Neural cell (in vitro differentiated cells): ENCODE results near the gene ATP4B.

Source experiments
- EZH2 ChIP-seq: fragments of 200-600, 300-800 bp; shearing (Covaris generic), sonication (generic); IDR thresholded peaks from 2 replicates; pipeline ENCODE4 v1.6.1; 2014; ENCODE audit warnings: antibody characterized with exemption, low read length, borderline replicate concordance, mild to moderate bottlenecking; ENCODE audit not compliant: insufficient read depth, poor library complexity, severe bottlenecking
- POLR2AphosphoS5 ChIP-seq: IDR thresholded peaks from 2 replicates; pipeline ENCODE4 v1.6.1; 2012
- REST ChIP-seq: IDR thresholded peaks from 2 replicates; pipeline ENCODE4 v1.6.1; 2012; ENCODE audit warnings: borderline replicate concordance
- TAF1 ChIP-seq: IDR thresholded peaks from 2 replicates; pipeline ENCODE4 v1.6.1; 2012; ENCODE audit warnings: low read depth

GRCh38 chr13:113667771-113668490 is 9.9 kb upstream of the ATP4B start:
- no peak for TF ChIP-seq EZH2
- TF ChIP-seq REST, result no peak
- TF ChIP-seq POLR2AphosphoS5, result no peak
- no peak for TF ChIP-seq TAF1
